ENCODE measurements around the gene OGDHL.

DNA sequence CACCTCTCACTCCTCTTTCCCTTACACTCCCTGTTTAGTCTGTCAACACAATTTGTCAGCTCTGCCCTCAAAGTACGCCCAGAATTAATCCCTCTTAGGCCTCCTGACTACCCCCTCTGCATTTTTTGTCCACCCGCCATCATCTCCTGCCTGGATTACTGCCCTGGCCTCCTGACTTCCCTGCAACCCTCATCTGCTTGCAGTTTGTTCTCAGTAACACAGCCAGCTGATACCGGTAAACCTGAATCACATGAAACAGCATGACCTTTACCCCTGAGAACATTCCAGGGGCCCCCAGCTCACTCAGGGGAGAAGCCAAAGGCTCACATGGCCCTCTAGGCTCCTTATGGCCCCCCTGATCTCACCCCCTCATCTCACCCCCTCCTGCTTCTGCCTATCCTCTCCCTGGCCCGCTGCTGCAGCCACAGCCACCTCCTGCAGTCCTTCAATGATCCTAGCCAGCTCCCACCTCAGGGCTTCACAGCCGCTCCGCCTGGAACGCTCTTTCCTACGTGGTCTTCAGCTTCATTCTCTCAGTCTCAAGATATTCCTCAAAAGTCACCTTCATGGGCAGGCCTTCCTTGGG lies 73.8 kb downstream of the OGDHL start:
- no peak for TF ChIP-seq POLR2A (IDR thresholded peaks at IDR 0.05)
- no peak for TF ChIP-seq CTCF (IDR thresholded peaks at IDR 0.05)
